Measurements from ENCODE around the gene SPINK4. TPM values are rescaled to one million over a fixed set of nuclear protein-coding genes. Genes with fewer than 3 reads are reported as not detected.

The SPINK4 gene
- total and polyA plus RNA-seq, 2 donors (not counting 1 experiment from before 2014, with no cell fraction given), result not detected

DNA sequence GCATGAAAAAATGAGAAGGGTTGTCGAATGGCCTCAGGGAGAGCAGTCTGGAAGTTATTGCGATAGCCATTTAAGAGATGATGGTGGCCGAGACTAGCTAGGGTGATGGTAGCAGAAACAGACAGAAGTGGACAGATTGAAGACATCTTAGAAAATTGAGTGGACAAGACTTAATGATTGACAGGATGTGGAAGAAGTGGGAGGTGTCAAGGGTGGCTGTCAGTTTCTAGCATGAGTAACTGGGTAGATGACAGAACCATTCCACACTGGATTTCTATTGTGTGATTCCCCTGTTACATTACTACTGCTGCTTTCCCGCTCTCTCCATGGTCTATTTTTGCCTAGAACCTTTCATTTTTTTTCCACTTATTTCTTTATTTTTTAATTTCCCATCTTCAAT, 37.5 kb downstream of the SPINK4 start:
- TF ChIP-seq, protein P1, sequence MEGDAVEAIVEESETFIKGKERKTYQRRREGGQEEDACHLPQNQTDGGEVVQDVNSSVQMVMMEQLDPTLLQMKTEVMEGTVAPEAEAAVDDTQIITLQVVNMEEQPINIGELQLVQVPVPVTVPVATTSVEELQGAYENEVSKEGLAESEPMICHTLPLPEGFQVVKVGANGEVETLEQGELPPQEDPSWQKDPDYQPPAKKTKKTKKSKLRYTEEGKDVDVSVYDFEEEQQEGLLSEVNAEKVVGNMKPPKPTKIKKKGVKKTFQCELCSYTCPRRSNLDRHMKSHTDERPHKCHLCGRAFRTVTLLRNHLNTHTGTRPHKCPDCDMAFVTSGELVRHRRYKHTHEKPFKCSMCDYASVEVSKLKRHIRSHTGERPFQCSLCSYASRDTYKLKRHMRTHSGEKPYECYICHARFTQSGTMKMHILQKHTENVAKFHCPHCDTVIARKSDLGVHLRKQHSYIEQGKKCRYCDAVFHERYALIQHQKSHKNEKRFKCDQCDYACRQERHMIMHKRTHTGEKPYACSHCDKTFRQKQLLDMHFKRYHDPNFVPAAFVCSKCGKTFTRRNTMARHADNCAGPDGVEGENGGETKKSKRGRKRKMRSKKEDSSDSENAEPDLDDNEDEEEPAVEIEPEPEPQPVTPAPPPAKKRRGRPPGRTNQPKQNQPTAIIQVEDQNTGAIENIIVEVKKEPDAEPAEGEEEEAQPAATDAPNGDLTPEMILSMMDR (IDR thresholded peaks at IDR 0.05), result no peak
- TF ChIP-seq EZH2 (IDR thresholded peaks at IDR 0.05; ENCODE audit: borderline replicate concordance, insufficient read depth, low read depth, low read length, poor library complexity, severe bottlenecking), result no peak
- no peaks in the 10 kb centered on the region for H4K20me1 ChIP-seq (ENCODE audit: control insufficient read depth, insufficient read depth, low read length, poor library complexity, severe bottlenecking)
- Mint-ChIP-seq H3K4me3 (no peak overlapping the region), H3K9me3 (ENCODE audit: insufficient read depth) (no peaks in the 10 kb centered on the region), H3K27ac (no peak overlapping the region), H3K4me1 (peaks cover 2% of the 10 kb centered on the region), H3K27me3 (no peaks in the 10 kb centered on the region)
- no peak for DNase-seq
- H3K9ac ChIP-seq (ENCODE audit: low read length), result no peak overlapping the region
- H3K4me1 ChIP-seq (ENCODE audit: control insufficient read depth in 2 of 2, insufficient read depth in 2 of 2, low read length in 2 of 2), result no peaks in the 10 kb centered on the region
- ChIA-PET CTCF (interaction anchor here (2.0 kb wide), 1 partner anchor 10 kb away, joined by 11 read pairs; no protein-coding TSS in a partner anchor), POLR2A (no interaction called here)
- H3K27me3 ChIP-seq (replicated peaks in 1 of 4; ENCODE audit: control extremely low read depth in 1 of 4, control insufficient read depth in 3 of 4, insufficient read depth in 4 of 4, low read length in 3 of 4), result no peaks in the 10 kb centered on the region
- no peak overlapping the region for H3K4me3 ChIP-seq (ENCODE audit: control extremely low read depth in 1 of 5, extremely low read depth in 1 of 5, insufficient read depth in 1 of 5, low read depth in 2 of 5, low read length in 4 of 5)
- no peak overlapping the region for H3K27ac ChIP-seq (ENCODE audit: low read length in 2 of 2)
- H3K36me3 ChIP-seq (replicated peaks in 1 of 2; ENCODE audit: control extremely low read depth in 1 of 2, control insufficient read depth in 1 of 2, extremely low read depth in 1 of 2, insufficient read depth in 2 of 2, low read length in 1 of 2), result peaks cover 19 to 84% of the 10 kb centered on the region in 2 experiments
- H3K79me2 ChIP-seq (ENCODE audit: control insufficient read depth, insufficient read depth, low read length), result no peaks in the 10 kb centered on the region
- intact Hi-C loops (cut with micrococcal nuclease), result no loop called here
- H3K9me3 ChIP-seq (ENCODE audit: control extremely low read depth in 1 of 3, control insufficient read depth in 2 of 3, insufficient read depth in 1 of 3, low read length in 2 of 3), result no peaks in the 10 kb centered on the region
- no peak overlapping the region for H3K4me2 ChIP-seq (replicated peaks; ENCODE audit: low read depth, low read length, poor library complexity, severe bottlenecking)
- no peak for ATAC-seq (ENCODE audit: low read depth)
- 98% methylated on average over 4 of the region's 4 CpGs for WGBS (ENCODE audit: insufficient coverage)
- no peak overlapping the region for H2AFZ ChIP-seq (ENCODE audit: insufficient read depth, low read depth, low read length, poor library complexity, severe bottlenecking)

DNA sequence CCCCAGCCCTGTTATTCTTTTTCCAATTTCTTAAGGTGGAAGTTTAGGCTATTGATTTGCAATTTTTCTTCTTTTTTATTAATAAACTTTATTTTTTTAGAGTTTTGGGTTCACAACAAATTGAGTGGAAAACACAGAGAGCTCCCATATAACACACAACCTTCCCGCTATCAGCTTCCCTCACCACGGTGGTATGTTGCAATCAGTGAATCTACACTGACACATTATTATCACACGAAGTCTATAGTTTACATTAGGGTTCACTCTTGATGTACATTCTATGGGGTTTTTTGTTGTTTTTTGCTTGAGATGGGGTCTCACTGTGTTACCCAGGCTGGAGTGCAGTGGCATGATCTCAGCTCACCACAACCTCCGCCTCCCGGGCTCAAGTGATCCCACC, 45.5 kb downstream of the SPINK4 start:
- Mint-ChIP-seq H3K4me1 (peaks cover 18% of the 10 kb centered on the region), H3K27ac (no peak overlapping the region), H3K4me3 (no peak overlapping the region), H3K9me3 (ENCODE audit: insufficient read depth) (no peaks in the 10 kb centered on the region), H3K27me3 (no peaks in the 10 kb centered on the region)
- ChIA-PET CTCF (interaction anchor here (1.2 to 2.7 kb wide), 3 partner anchors 12 to 181 kb away, joined by 3 to 10 read pairs (median 5); no protein-coding TSS in a partner anchor), POLR2A (no interaction called here)
- WGBS (ENCODE audit: insufficient coverage), result no CpG with 5 or more reads among the region's 5 CpGs
- no peak overlapping the region for H3K4me3 ChIP-seq (ENCODE audit: control extremely low read depth in 1 of 5, extremely low read depth in 1 of 5, insufficient read depth in 1 of 5, low read depth in 2 of 5, low read length in 4 of 5)
- H3K9ac ChIP-seq (ENCODE audit: low read length), result no peak overlapping the region
- TF ChIP-seq EZH2 (IDR thresholded peaks at IDR 0.05; ENCODE audit: borderline replicate concordance, insufficient read depth, low read depth, low read length, poor library complexity, severe bottlenecking), result no peak
- TF ChIP-seq, protein P1 (IDR thresholded peaks at IDR 0.05), result no peak
- H3K9me3 ChIP-seq (ENCODE audit: control extremely low read depth in 1 of 3, control insufficient read depth in 2 of 3, insufficient read depth in 1 of 3, low read length in 2 of 3), result no peaks in the 10 kb centered on the region
- no peaks in the 10 kb centered on the region for H3K79me2 ChIP-seq (ENCODE audit: control insufficient read depth, insufficient read depth, low read length)
- H4K20me1 ChIP-seq (ENCODE audit: control insufficient read depth, insufficient read depth, low read length, poor library complexity, severe bottlenecking), result no peaks in the 10 kb centered on the region
- peaks cover 15 to 24% of the 10 kb centered on the region in 2 experiments for H3K36me3 ChIP-seq (replicated peaks in 1 of 2; ENCODE audit: control extremely low read depth in 1 of 2, control insufficient read depth in 1 of 2, extremely low read depth in 1 of 2, insufficient read depth in 2 of 2, low read length in 1 of 2)
- no peak for ATAC-seq (ENCODE audit: low read depth)
- H3K4me1 ChIP-seq (ENCODE audit: control insufficient read depth in 2 of 2, insufficient read depth in 2 of 2, low read length in 2 of 2), result peaks cover 7 to 20% of the 10 kb centered on the region in 2 donors
- no peak overlapping the region for H2AFZ ChIP-seq (ENCODE audit: insufficient read depth, low read depth, low read length, poor library complexity, severe bottlenecking)
- no peaks in the 10 kb centered on the region for H3K27me3 ChIP-seq (replicated peaks in 1 of 4; ENCODE audit: control extremely low read depth in 1 of 4, control insufficient read depth in 3 of 4, insufficient read depth in 4 of 4, low read length in 3 of 4)
- intact Hi-C loops (cut with micrococcal nuclease), result loop anchor here (5.0 kb wide), 1 partner anchor 42 kb away; no protein-coding TSS in a partner anchor
- H3K27ac ChIP-seq (ENCODE audit: low read length in 2 of 2), result no peak overlapping the region
- DNase-seq, result no peak
- H3K4me2 ChIP-seq (replicated peaks; ENCODE audit: low read depth, low read length, poor library complexity, severe bottlenecking), result no peak overlapping the region
